ENCODE results near the gene TMPO.
"Not testable (repeated sequence)": the region's sequence is repeated elsewhere in the genome, so short reads cannot be mapped to it uniquely, and the experiment has no call there.

TMPO gene

DNA sequence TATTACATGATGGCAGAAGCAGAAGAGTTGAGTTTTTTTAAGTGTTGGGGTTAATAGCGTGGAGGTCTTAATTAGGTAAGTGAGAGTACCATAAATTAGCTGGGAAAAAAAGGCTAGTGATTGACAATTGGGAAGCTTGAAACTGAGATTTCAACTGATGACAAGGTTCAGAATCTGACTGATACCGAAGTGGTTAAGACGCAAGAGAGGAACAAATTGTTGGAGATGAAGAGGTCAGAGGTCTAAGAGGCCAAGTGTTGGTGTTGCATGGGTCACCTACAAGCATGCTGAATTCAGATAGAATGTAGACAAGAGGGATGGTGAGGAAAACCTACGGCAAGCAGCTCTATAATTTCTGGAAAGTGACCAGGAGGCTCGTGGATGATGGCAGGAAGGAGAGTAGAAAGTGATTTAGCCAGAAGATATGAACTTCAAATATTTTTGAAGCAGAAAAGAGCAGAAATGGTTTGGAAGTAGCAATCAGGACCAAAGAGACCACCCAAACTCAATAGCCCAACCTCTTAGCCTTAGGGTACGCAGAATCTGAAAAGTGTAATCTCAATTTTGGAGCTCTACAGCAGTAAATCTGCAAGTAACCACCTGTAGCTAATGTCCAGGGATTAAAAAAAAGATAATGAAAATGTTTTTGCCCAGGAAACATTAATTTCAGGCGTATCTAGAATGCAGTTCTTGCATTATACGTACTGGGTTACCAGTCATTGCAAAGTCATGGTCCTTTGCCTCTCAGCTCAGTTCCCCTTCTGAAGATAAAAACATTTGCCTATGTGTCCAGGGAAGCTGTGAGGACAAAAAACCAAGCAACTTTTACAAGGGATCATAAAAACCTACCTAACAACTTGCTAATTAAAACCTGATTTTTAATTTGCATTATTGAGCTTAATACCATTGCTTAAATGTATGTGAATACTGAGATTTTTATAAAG lies 1.7 kb upstream of the TMPO start:
- DNase-seq = no peak

DNA sequence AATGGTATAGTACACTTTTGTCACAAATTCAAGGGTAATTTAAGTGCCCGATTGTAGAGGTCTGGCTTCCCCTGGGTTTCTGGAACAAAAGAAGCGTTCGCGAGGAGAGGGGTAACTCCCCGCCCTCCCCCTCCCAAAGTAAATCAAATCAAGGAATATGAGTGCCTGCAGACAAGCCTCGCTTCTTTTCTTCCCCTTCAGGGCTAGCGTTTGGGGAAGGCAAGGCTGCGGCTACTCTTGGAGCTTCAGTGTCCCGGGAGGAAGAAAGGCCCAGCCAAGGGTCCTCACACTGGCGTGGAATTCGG lies 456 bp upstream of the TMPO start:
- no peak for DNase-seq

DNA sequence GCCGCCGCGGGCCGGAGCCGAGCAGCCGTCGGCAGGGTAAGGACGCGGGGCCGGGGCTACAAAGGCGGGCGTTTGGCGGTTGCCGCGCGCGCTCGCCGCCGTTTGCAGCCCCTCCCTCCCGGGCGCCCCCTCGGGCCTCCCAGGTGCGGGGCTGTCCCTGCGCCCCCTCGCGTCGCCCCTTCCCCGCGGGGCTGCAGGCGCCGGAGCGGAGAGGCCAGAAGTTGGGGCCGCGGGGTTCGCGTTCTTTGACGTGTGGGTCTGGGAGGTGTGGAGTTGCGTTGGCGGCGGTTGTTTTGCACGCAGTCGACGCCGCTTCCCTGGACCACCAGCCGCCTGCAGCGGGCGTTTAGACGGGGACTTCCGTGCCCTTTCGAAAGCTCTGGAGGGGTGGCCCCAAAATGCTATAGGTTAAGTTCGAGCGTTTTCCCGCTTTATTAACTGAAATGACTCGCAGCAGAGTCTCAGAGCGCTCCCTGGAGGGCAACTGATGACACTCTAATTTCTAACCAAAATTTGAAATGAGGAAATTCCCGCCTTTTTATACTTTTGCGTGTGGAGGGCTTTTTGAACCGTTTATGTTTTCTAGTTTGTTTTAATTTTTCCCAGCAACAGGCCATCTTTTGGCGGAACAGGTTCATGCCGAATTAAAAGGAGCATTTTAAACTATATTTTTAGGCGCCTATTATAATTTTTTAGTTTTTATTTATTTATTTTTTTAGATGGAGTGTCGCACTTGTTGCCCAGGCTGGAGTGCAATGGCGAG lies 902 bp downstream of the TMPO start:
- DNase-seq = peak; percentile 66

DNA sequence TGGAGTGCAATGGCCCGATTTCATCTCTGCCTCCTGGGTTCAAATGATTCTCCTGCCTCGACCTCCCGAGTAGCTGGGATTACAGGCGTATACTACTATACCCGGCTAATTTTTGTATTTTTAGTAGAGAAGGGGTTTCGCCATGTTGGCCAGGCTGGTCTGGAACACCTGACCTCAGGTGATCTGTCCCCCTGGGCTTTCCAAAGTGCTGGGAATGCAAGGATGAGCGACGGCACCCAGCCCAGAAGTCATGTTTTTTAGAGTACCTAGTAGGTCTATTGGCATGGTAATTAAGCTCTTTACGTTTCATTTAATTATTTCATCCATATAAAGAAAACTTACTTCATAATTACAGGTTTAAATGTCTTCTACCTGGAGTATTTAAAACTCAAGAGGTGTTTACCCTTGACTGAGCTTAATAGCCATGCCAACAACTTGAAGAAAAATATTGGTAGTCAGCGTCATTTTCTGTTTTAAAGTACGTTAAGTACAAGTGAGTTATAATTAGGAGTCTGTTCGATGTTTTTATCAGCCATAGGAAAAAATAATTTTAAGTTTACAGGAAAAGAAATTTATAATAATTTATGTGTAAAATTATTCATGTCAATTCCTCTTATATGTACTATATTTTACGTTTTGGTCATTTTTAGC lies 4.0 kb downstream of the TMPO start:
- no peak for DNase-seq

DNA sequence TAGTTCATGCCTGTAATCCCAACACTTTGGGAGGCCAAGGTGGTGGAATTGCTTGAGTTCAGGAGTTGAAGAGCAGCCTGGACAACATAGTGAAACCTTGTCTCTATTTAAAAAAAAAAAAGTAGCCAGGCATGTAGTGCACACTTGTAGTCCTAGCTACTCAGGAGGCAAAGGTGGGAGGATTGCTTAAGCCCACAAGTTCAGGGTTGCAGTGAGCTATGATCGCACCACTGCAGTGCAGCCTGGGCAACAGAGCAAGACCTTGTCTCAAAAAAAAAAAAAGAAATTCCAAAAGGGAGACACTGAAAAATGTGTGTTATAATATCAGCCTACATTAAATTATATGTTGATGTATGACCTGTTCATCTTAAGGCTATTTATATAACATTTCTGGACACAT lies 14.7 kb downstream of the TMPO start:
- no peak for DNase-seq

DNA sequence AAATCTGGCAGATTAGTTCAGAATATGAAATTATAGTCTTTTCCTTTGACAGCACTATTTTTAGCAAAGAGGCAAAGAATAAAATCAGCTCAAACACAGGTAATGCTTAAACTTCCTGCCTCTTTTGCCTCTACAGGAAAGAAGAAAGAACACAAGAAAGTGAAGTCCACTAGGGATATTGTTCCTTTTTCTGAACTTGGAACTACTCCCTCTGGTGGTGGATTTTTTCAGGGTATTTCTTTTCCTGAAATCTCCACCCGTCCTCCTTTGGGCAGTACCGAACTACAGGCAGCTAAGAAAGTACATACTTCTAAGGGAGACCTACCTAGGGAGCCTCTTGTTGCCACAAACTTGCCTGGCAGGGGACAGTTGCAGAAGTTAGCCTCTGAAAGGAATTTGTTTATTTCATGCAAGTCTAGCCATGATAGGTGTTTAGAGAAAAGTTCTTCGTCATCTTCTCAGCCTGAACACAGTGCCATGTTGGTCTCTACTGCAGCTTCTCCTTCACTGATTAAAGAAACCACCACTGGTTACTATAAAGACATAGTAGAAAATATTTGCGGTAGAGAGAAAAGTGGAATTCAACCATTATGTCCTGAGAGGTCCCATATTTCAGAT lies 17.4 kb downstream of the TMPO start:
- no peak for DNase-seq

DNA sequence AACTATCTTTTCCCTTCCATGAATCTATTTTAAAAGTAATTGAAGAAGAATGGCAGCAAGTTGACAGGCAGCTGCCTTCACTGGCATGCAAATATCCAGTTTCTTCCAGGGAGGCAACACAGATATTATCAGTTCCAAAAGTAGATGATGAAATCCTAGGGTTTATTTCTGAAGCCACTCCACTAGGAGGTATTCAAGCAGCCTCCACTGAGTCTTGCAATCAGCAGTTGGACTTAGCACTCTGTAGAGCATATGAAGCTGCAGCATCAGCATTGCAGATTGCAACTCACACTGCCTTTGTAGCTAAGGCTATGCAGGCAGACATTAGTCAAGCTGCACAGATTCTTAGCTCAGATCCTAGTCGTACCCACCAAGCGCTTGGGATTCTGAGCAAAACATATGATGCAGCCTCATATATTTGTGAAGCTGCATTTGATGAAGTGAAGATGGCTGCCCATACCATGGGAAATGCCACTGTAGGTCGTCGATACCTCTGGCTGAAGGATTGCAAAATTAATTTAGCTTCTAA lies 18.4 kb downstream of the TMPO start:
- DNase-seq = no peak

DNA sequence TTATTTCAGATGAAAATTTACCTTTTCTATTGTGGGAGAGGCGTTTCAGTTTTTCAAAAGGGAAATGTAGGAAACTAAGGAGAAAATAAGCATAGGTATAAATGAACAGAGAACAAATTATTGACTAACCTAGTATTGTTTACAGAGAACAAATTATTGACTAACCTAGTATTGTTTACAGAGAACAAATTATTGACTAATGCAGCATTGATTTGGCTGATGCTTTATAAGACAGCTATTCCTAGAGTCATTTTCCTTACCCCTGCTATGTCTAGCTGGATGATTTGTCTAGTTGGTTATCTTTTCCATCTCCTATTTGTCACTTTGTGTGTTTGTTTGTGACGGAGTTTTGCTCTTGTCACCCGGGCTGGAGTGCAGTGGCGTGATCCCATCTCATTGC lies 22.6 kb downstream of the TMPO start:
- no peak for DNase-seq

DNA sequence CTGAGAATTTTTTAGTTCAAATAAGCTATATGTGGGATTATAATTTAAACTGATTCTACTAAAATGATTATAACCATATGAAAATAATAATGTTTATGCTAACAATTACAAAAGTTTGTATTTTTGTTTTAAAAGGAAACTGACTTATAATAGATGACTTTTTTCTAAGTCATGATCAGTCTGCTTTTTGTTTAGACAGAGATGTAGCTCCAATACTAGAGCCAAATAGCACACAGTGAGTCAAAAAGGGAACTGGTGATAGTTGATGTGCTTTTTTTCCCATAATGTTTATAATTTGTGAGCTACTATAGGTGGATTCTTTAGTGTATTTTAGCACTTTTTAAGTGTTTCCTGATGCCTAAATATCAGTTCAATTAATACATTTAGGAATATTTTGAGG lies 28.3 kb downstream of the TMPO start:
- DNase-seq = no peak

DNA sequence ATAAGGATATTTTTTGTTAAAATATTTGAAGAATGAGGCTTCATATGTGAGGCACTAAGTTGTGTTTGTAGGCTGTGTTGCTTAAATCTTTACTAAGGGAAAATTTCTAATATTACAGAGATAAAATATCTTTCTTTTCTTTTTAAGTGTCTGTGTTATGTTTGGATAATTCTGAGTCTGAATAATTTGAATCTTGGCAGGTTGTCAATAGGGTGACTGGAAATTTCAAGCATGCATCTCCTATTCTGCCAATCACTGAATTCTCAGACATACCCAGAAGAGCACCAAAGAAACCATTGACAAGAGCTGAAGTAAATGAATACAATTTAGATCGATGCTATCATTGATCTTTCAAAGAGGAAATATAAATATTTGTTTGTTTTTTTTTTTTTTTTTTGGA lies 29.4 kb downstream of the TMPO start:
- no peak for DNase-seq

DNA sequence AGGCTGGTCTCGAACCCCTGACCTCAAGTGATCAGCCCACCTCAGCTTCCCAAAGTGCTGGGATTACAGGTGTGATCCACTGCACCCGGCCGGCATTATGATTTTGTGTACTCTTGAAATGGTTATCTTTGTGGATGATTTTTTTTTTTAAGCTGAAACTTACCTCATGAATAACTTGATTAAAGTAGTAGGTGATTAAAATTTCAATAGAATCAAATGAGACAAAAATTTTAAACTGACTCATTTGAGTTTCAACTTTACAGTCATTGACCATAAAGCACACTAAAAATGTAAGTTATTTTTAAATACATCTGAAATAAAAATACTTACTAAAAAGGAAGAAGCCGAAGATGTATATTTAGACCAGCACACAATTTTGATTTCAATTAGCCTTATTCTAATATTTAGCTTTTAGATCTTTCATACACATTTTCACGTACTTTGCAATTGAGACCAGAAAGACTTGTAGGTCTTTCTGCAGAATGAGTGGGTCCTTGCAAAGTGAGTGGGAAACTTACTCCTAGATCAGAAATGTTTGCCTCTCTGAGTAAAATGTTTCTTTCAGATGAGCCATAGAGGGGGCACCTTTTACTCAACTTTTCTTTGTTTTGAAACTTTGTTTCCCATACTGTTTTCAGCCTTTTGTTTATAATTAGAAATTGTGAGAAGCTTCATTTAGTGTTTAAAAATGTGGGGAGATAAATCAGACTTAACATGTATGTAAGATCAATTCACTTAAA lies 34.2 kb downstream of the TMPO start:
- DNase-seq = no peak

DNA sequence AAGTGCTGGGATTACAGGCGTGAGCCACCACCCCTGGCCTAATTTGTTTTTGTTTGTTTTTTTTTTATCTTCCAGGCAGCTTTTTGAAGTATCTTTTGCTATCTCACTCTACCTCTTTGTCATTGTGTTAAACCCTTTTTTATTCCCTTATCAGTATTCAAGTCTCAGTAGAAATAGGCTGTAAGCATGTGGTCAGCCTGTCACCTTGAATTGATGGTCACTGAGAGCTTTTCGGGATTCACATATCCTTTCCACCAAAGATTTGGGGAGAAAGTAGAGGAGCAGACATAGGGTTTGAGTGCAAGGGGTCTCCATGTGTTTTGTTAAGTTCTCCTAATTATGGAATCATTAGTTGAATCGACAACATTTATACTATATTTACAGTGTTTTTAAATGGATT lies 36.4 kb downstream of the TMPO start:
- DNase-seq = no peak

DNA sequence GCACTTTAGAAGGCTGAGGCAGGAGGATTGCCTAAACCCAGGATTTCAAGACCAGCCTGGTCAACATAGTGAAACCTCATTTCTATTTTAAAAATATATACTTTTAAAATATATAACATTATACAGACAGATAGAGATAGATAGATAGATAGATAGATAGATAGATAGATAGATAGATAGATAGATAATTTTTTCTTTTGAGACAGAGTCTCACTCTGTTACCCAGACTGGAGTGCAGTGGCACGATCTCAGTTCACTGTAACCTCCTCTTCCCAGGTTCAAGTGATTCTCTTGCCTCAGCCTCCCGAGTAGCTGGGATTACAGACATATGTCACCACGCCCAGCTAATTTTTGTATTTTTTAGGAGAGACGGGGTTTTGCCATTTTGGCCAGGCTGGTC lies 42.7 kb downstream of the TMPO start:
- DNase-seq = not testable (repeated sequence)

DNA sequence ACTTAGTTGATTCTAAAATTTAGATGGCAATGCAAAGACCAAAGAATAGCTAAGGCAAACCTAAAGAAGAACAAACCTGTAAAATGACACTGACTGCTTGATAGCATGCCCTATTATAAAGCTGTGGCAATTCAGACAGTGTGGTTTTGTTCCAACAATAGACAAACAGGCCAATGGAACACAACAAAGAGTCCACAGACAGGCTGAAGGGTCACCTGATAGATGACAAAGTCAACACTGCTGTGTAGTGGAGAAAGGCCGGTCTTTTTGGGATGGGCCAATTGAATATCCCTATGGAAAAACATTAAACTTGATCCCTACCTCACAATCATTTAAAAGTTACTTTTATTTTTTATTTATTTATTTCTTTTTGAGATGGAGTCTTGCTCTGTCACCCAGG lies 44.3 kb downstream of the TMPO start:
- no peak for DNase-seq

DNA sequence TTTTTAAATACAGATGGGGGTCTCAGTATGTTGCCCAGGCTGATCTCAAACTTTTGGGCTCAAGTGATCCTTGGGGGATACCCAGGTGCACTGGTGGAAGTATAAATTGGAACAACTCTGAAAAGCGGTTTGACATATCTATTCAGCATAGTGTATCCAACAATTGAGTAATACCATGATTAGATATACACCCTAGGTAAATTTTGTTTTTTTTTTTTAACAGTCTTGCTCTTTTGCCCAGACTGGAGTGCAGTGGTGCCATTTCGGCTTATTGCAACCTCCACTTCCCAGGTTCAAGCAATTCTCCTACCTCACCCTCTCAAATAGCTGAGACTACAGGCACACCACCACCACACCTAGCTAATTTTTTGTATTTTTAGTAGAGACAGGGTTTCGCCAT lies 46.5 kb downstream of the TMPO start:
- no peak for DNase-seq

DNA sequence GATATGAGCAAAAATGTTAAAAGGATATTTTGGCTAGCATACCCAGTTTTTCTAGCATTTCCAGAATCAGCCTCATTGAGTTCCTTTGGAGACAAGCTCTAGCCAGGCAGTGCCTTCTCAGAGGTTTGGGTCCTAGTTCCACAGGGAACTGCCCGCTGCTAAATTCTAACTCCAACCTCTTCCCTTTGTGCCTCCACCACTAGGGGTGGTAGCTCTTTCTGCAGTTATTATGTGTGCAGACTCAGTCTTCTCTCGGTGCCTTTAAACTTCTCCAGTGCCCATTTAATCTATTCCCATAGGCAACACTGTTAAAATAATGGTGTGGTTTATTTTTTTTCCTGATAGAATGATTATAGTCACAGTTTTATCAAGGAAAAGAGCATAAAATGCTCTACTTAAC lies 56.6 kb downstream of the TMPO start:
- no peak for DNase-seq

DNA sequence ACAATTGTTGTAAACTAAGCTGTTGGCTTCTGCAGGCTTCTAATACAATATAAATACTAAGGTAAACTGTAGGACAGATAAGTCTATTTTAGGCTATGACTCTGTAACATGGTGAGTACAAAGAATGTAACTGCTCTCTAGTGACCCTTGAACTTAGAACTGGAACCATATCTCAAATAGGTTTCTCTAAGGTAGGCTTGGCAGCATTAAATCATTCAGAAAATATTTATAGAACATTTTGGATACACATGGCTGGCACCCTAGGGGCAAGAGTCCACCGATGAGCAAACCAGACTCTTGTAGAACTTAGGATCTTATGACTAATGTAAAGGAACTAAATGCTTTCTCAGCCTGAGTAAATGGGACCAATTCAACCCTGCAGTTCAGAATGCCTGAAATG lies 58.7 kb downstream of the TMPO start:
- no peak for DNase-seq

DNA sequence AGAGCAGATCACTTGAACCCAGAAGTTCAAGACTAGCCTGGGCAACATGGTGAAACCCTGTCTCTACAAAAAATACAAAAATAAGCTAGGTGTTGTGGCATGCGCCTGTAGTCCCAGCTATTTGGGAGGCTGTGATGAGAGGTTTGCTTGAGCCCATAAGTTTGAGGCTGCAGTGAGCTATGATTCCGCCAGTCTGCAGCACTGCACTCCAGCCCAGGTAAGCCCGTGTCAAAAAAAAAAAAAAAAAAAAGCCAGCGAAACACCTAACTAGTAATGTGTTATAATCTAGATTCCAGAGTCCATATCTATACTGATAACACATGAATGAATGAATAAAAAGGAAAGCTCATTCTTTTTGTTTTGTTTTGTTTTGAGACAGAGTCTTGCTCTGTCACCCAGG lies 59.6 kb downstream of the TMPO start:
- DNase-seq = no peak

DNA sequence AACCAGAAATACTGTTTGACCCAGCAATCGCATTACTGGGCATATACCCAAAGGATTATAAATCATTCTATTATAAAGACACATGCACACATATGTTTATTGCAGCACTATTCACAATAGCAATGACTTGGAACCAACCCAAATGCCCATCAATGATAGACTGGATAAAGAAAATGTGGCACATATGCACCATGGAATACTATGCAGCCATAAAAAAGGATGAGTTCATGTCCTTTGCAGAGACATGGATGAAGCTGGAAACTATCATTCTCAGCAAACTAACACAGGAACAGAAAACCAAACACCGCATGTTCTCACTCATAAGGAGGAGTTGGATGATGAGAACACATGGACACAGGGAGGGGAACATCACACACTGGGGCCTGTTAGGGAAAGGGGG lies 61.4 kb downstream of the TMPO start:
- not testable (repeated sequence) for DNase-seq

DNA sequence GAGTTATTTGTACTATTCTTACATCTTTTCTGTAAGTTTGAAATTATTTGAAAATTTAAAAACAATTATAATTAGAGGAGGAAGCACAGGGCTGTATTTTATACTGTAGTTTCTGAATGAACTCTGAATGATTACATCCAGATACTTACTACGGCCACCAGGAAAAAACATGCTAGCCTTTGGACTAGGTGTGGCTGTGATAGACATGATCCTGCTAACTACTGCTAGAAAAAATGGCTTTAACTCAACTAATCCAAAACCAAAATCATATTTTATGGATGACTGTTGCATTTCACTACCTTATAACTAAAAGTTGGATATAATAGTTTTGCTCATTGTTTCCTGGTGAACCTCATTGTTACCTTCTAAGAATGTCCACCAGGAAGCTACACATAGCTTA lies 63.0 kb downstream of the TMPO start:
- no peak for DNase-seq

DNA sequence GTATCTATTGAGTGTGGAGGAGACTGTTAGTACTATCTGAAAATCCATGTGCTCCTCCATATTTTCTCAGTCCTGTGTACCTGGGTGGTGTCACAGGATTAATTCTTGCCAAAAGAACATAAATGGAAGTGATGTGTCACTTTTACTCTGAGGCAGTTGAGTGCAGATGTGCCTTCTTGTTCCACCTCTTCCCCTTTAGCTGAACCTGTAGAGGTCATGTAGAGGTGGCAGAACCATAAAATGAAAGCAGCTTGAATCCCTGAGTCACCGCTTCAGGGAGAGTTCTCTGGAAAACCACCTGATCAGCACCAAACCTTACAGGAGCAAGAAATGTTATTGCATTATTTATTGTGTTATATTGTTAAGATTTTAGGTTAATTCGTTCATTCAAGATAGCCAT lies 63.4 kb downstream of the TMPO start:
- DNase-seq = no peak

DNA sequence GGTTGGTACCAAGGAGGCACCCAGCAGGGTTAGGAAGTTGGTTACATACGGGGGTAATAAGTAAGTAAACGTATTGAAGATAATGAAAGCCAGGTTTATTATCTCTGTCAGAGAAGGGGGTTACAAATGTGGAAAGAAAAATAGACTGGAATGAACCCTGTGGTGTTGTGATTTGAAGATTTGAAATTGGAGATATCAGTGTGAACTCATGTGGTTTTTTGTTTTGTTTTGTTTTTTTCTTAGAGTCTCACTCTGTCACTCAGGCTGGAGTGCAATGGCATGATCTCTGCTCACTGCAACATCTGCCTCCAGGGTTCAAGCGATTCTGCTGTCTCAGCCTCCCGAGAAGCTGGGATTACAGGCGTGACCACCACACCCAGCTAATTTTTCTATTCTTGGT lies 64.0 kb downstream of the TMPO start:
- no peak for DNase-seq

DNA sequence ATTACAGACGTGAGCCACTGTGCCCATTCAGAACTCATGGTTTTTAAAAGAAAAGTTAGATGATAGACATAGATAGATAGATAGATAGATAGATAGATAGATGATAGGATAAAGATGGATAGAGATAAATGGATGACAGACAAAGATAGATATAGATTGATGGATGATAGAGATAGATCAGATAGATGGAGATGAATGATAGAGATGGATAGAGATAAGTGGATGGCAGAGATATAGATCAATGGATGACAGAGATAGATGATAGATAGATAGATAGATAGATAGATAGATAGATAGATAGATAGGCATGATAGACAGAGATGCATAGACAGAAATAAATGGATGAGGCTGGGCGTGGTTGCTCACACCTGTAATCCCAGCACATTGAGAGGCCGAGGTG lies 64.4 kb downstream of the TMPO start:
- no peak for DNase-seq

Data from activated T-cell treated with anti-CD3 and anti-CD28 coated beads for 4 hours (primary cell).